ENCODE data around the gene JMJD1C. TPM values are rescaled to one million over a fixed set of nuclear protein-coding genes. Genes with fewer than 3 reads are reported as not detected.

The JMJD1C gene
- total and polyA plus RNA-seq, 2 donors (not counting 3 experiments of a cell fraction or from before 2014, with no cell fraction given): 32.1 to 97.1 TPM

GRCh38 chr10:63385254-63385653 lies 80.5 kb downstream of the JMJD1C start:
- H3K9me1 ChIP-seq (replicated peaks; ENCODE audit: control insufficient read depth, extremely low read depth, insufficient read depth, low read length): peaks cover 2% of the 10 kb centered on the region
- H3K9ac ChIP-seq (replicated peaks; ENCODE audit: extremely low read depth, insufficient read depth, low read length): no peak overlapping the region
- no peak overlapping the region for H3K4me3 ChIP-seq (replicated peaks in 1 of 3; ENCODE audit: insufficient read depth in 1 of 3, low read depth in 1 of 3, low read length in 3 of 3)
- TF ChIP-seq FOS (IDR thresholded peaks at IDR 0.05; ENCODE audit: borderline replicate concordance, insufficient read depth, low read length): no peak
- FAIRE-seq: no peak
- no TSS peak for BruUV-seq (replicated peaks)
- H3K36me3 ChIP-seq (ENCODE audit: control insufficient read depth in 2 of 2, extremely low read depth in 1 of 2, insufficient read depth in 2 of 2, low read length in 2 of 2): no peaks in the 10 kb centered on the region
- ChIA-PET CTCF (interaction anchor here (2.0 kb wide), 1 partner anchor 18 kb away, joined by 5 read pairs; no protein-coding TSS in a partner anchor), POLR2A (no interaction called here)
- H3K9me3 ChIP-seq (replicated peaks; ENCODE audit: control insufficient read depth, insufficient read depth, low read length): no peaks in the 10 kb centered on the region
- no peak overlapping the region for H3K27ac ChIP-seq (ENCODE audit: insufficient read depth, low read depth, low read length)
- H2AFZ ChIP-seq (ENCODE audit: low read depth, low read length): no peak overlapping the region
- H3K27me3 ChIP-seq (ENCODE audit: control insufficient read depth in 2 of 2, insufficient read depth in 2 of 2, low read length in 2 of 2): no peaks in the 10 kb centered on the region
- no peak for DNase-seq (ENCODE audit: low read depth, low spot score)
- dilution Hi-C loops (cut with MboI; ENCODE audit: extremely low pct_ligation_motif_present, low sequenced_read_pairs): no loop called here
- H3K4me1 ChIP-seq (ENCODE audit: control insufficient read depth, extremely low read depth, insufficient read depth, low read length): no peaks in the 10 kb centered on the region
- H4K20me1 ChIP-seq (replicated peaks; ENCODE audit: control insufficient read depth, extremely low read depth, insufficient read depth, low read length): peaks cover 10% of the 10 kb centered on the region
- H3K79me2 ChIP-seq (ENCODE audit: control insufficient read depth, insufficient read depth, low read length): peaks cover 73% of the 10 kb centered on the region
- H3K4me2 ChIP-seq (ENCODE audit: insufficient read depth, low read length): no peak overlapping the region
- intact Hi-C loops (cut with micrococcal nuclease): no loop called here

GRCh38 chr10:63384675-63385074 lies 81.1 kb downstream of the JMJD1C start:
- TF ChIP-seq POLR2AphosphoS5 (IDR thresholded peaks at IDR 0.05; ENCODE audit: insufficient read depth, low read depth, low read length): no peak
- no peak for TF ChIP-seq JUN (IDR thresholded peaks at IDR 0.05; ENCODE audit: borderline replicate concordance, insufficient read depth, insufficient read length, low read depth)
- no peak for TF ChIP-seq MYC (IDR thresholded peaks at IDR 0.05; ENCODE audit: low read depth, low read length)
- no peak for TF ChIP-seq FOS (IDR thresholded peaks at IDR 0.05; ENCODE audit: borderline replicate concordance, insufficient read depth, low read length)
- Histone ChIP-seq H3K27ac (ENCODE audit: insufficient read depth, low read depth, low read length) (no peak overlapping the region), H3K9me1 (replicated peaks; ENCODE audit: control insufficient read depth, extremely low read depth, insufficient read depth, low read length) (peaks cover 2% of the 10 kb centered on the region), H3K27me3 (ENCODE audit: control insufficient read depth in 2 of 2, insufficient read depth in 2 of 2, low read length in 2 of 2) (no peaks in the 10 kb centered on the region), H3K9ac (replicated peaks; ENCODE audit: extremely low read depth, insufficient read depth, low read length) (no peak overlapping the region), H3K4me1 (ENCODE audit: control insufficient read depth, extremely low read depth, insufficient read depth, low read length) (no peaks in the 10 kb centered on the region), H3K4me3 (replicated peaks in 1 of 3; ENCODE audit: insufficient read depth in 1 of 3, low read depth in 1 of 3, low read length in 3 of 3) (no peak overlapping the region), H3K9me3 (replicated peaks; ENCODE audit: control insufficient read depth, insufficient read depth, low read length) (no peaks in the 10 kb centered on the region), H4K20me1 (replicated peaks; ENCODE audit: control insufficient read depth, extremely low read depth, insufficient read depth, low read length) (peaks cover 10% of the 10 kb centered on the region), H2AFZ (ENCODE audit: low read depth, low read length) (no peak overlapping the region), H3K79me2 (ENCODE audit: control insufficient read depth, insufficient read depth, low read length) (peaks cover 68% of the 10 kb centered on the region), H3K36me3 (ENCODE audit: control insufficient read depth in 2 of 2, extremely low read depth in 1 of 2, insufficient read depth in 2 of 2, low read length in 2 of 2) (no peaks in the 10 kb centered on the region), H3K4me2 (ENCODE audit: insufficient read depth, low read length) (no peak overlapping the region)
- dilution Hi-C loops (cut with MboI; ENCODE audit: extremely low pct_ligation_motif_present, low sequenced_read_pairs) (no loop called here), intact Hi-C loops (cut with micrococcal nuclease) (loop anchor here (5.0 kb wide), 1 partner anchor 572 kb away; no protein-coding TSS in a partner anchor)
- ChIA-PET POLR2A (no interaction called here), CTCF (interaction anchor here (2.0 kb wide), 1 partner anchor 17 kb away, joined by 5 read pairs; no protein-coding TSS in a partner anchor)
- BruUV-seq (replicated peaks): no TSS peak
- no peak for FAIRE-seq
- no peak for DNase-seq (ENCODE audit: low read depth, low spot score)

All from endothelial cell of umbilical vein (primary cell).